Measurements from ENCODE around the gene METRNL.
"Not testable (repeated sequence)": the region's sequence is repeated elsewhere in the genome, so short reads cannot be mapped to it uniquely, and the experiment has no call there.

Gene METRNL

DNA sequence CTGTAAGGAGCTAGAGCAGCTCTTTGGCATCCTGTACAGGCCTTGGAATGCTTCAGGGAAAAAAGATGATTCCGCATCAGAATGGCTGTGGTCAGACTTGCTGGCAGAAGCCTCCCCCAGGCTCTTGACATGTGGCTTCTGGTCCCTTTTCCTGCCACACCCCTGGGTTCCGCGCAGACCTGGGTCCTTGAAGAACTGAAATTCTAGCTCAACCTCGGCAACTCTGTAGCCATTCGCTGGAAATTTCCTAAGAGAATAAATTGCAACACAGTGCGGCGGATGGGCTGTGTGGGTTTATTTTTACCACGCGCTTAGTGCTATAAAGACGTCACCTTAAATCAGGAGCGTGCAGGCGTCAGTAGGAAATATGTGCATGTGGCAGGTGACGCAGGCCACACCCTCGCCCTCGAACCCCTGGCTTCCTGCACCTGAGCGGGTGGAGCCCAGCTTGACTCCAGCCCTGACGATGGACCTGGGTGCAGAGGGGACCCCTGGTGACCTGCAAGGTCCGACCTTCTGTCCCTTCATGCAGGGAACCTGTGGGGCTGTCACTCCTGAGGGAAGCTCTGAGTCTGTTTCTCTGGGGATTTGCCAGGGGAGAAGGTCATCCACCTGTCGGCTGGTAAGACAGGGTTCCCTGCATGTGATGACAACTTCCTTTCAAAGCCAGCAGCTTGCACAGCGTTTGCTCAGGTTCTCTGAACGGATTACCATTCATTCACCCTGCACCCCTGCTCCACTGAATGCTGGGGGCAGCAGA lies 46.3 kb downstream of the METRNL start:
- DNase-seq (ENCODE audit: insufficient read length), result no peak
- no peak for FAIRE-seq
- TF ChIP-seq POLR2A (IDR thresholded peaks at IDR 0.05; ENCODE audit: low read depth, low read length), result no peak
- TF ChIP-seq TAF1 (IDR thresholded peaks at IDR 0.05; ENCODE audit: borderline replicate concordance, low read depth, low read length), result no peak
- no peak for TF ChIP-seq POLR2AphosphoS5 (IDR thresholded peaks at IDR 0.05; ENCODE audit: low read depth, low read length)

- TF ChIP-seq TAF1 (IDR thresholded peaks at IDR 0.05; ENCODE audit: borderline replicate concordance, low read depth, low read length) (no peak), POLR2A (IDR thresholded peaks at IDR 0.05; ENCODE audit: low read depth, low read length) (no peak), POLR2AphosphoS5 (IDR thresholded peaks at IDR 0.05; ENCODE audit: low read depth, low read length) (no peak)
- DNase-seq (ENCODE audit: insufficient read length), result no peak
- FAIRE-seq, result no peak
Measured at GRCh38 chr17:83126275-83126811, 46.9 kb downstream of the METRNL start.

DNA sequence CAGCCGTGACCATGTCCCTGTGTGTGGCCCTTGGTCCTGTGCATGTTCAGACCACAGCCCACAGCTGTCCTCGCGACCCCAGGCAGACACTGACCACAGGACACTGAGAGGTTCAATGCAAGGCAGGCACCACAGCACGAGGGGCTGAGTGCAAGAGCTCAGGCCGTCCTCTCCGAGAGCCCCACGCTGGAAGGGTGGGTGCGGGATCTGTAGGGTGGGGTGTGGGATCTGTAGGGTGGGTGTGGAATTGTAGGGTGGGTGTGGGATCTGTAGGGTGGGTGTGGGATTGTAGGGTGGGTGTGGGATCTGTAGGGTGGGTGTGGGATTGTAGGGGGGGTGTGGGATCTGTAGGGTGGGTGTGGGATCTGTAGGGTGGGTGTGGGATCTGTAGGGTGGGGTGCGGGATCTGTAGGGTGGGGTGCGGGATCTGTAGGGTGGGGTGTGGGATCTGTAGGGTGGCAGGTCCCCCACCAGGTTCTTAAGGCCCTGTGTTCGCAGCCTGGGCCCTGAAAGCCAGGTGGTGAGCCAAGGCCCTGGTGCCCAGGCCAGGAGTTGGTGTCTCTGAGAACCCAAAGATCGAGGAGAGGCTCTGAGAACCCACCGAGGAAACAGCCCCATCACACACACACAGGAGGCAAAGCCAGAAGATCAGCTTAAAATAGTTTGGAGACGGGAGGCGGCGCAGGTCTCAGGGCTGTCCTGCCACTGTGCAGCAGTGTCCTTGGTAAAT lies 48.2 kb downstream of the METRNL start:
- FAIRE-seq, result no peak
- TF ChIP-seq POLR2A (IDR thresholded peaks at IDR 0.05; ENCODE audit: low read depth, low read length), result no peak
- TF ChIP-seq TAF1 (IDR thresholded peaks at IDR 0.05; ENCODE audit: borderline replicate concordance, low read depth, low read length), result no peak
- TF ChIP-seq POLR2AphosphoS5 (IDR thresholded peaks at IDR 0.05; ENCODE audit: low read depth, low read length), result no peak
- no peak for DNase-seq (ENCODE audit: insufficient read length)

DNA sequence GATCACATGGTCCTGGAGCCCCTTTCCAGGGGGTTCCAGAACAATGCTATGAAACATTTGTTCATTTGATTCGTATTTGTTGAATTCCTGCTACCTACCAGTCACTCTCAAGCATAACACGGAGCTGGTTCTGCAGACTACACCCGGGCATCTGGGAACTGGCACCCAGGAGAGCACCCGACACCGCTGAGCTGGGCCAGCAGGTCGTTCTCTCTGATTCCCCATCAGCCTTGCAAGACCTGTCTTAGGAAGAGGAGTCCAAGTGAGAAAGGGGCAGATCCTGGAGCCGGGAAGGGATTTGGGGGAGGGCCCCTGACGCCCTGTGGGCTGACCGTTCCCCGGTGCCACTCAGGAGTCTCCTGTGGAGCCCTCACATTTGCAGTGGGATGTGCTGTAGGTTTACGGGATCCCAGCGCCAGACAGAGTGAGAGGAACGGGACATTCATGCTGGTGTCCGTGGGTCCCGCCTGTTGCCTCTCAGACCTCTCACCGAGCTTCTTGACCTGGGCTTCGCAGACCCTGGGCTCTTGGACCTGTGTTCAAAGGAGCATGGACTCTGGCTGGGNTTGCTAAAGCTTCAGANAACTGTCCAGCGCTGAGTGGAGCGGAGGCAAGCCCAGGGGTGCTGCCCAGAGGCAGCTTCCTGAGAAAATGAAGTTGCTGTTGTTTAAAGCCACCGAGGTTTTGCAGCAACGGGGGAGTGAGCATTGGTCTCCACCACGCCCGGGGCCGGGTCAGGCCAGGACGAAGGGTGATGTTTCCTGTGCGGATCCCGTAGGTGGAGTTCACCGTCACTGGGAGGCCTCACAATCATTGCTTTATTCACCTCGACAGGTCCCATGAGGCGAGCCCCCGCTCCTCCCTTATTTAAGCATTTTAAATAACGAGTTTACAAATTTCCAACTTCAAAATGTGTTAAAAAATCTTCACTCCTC lies 49.2 kb downstream of the METRNL start:
- DNase-seq (ENCODE audit: insufficient read length) (no peak), FAIRE-seq (no peak)
- TF ChIP-seq TAF1 (IDR thresholded peaks at IDR 0.05; ENCODE audit: borderline replicate concordance, low read depth, low read length) (no peak), POLR2A (IDR thresholded peaks at IDR 0.05; ENCODE audit: low read depth, low read length) (no peak), POLR2AphosphoS5 (IDR thresholded peaks at IDR 0.05; ENCODE audit: low read depth, low read length) (no peak)

GRCh38 chr17:83129676-83130075 lies 50.3 kb downstream of the METRNL start:
- TF ChIP-seq POLR2A (IDR thresholded peaks at IDR 0.05; ENCODE audit: low read depth, low read length), result no peak
- no peak for TF ChIP-seq TAF1 (IDR thresholded peaks at IDR 0.05; ENCODE audit: borderline replicate concordance, low read depth, low read length)
- TF ChIP-seq POLR2AphosphoS5 (IDR thresholded peaks at IDR 0.05; ENCODE audit: low read depth, low read length), result no peak
- FAIRE-seq, result no peak
- no peak for DNase-seq (ENCODE audit: insufficient read length)

DNA sequence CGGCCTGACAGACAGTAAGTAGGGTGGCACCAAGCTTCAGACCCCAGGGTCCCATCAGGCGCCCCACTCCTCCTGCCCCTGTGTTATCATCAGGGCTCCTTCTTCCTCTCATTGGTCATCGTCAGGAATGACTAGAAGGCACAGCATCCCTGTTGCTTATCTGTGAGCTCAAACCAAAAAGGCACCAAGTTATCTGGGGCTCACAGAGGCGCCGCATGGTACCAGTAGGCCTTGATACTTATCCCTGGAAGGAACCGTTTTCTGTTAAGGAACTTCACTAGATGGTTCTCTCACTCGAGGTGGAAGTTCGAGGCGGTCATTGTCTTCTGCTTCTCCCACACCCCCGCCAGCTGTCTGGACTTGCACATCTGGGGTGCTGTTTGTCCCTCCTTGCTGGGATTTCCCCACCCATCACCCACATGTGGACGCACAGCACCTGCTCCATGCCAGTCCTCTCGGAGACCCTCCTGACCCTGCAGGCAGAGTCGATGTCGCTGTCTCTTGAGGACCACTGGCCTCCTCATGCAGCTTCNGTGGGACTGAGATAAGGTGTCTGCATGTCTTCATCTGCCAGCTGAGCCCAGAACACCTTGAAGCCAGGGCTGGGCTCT lies 52.1 kb downstream of the METRNL start:
- no peak for TF ChIP-seq POLR2AphosphoS5 (IDR thresholded peaks at IDR 0.05; ENCODE audit: low read depth, low read length)
- no peak for TF ChIP-seq POLR2A (IDR thresholded peaks at IDR 0.05; ENCODE audit: low read depth, low read length)
- TF ChIP-seq TAF1 (IDR thresholded peaks at IDR 0.05; ENCODE audit: borderline replicate concordance, low read depth, low read length), result no peak
- DNase-seq (ENCODE audit: insufficient read length) (no peak), FAIRE-seq (no peak)

DNA sequence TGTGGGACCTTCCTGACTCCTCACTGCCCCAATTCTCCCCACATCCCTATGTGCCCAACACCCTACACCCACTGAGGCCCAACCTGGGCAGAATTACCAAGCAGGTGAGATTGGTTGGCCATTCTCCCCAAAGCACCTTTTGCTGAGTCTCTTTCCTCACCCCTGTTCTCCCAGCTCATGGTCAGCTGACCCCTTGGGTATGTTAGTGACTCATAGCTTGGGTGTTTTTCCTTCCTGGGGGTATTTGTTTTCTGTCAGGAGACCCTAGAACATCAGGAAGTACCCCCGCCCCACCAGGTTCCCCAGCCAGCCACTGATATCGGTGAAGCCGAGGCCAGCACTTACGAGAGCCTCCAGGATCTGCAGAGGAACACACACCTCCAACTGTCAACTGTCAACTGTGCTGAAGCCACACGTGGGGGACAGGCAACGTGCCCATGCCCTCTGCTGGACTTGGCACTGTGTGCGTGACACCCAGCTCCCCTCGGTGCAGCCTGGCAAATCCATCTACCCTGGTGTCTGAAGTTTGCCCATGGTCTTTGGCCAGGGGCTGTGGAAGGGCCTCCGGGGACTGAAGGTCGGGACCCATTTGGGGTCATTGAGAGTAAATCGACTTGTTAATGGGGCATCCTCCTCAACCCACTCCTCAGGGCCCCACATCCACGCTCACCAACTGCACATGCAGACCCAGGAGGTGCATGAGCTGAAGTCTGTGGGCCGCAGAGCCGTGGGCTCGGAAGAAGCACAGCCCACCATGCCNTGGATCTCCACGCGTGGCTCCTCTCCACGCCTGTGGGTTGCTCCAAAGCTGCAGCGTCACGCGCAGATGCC lies 53.1 kb downstream of the METRNL start:
- DNase-seq (ENCODE audit: insufficient read length), result no peak
- no peak for FAIRE-seq
- TF ChIP-seq POLR2A (IDR thresholded peaks at IDR 0.05; ENCODE audit: low read depth, low read length) (no peak), TAF1 (IDR thresholded peaks at IDR 0.05; ENCODE audit: borderline replicate concordance, low read depth, low read length) (no peak), POLR2AphosphoS5 (IDR thresholded peaks at IDR 0.05; ENCODE audit: low read depth, low read length) (no peak)

DNA sequence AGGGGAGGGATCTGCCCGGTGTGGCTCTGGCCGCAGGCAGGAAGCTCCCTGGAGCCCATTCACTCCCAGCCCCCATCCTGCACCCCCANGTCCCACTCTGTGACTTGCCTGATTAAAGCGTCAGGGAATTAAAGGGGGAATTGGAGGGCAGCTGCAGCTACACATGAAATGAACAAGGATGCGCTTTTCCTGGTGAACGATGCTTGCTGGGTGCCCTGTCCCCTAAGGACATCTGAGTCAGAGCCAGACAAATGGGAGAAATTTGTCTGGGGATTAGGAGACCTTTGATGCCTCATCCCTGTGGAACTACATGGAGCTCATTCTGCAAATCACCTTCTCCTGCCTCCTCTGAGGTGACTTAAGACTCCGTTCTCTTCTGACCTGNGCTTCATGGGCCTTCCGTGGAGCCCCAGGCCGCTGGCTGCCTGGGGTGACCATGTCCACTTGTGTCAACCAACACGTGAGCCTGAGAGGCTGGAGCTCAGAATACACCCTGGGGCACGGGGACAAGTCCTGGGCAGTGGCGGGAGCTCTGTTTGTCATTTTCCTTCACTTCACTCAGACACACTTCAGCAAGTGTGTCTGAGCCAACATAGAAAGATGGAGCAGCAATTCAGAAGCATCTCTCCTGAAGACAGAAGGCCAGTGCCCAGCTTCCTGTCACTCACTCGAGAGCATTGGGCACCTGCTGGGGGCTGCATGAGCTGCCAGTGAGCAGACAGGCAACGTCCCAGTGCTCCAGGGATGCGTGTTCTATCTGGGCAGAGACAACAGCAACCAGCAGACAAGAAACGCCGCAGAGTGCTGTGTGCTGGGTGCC lies 54.1 kb downstream of the METRNL start:
- no peak for TF ChIP-seq POLR2AphosphoS5 (IDR thresholded peaks at IDR 0.05; ENCODE audit: low read depth, low read length)
- TF ChIP-seq POLR2A (IDR thresholded peaks at IDR 0.05; ENCODE audit: low read depth, low read length), result no peak
- no peak for TF ChIP-seq TAF1 (IDR thresholded peaks at IDR 0.05; ENCODE audit: borderline replicate concordance, low read depth, low read length)
- FAIRE-seq (no peak), DNase-seq (ENCODE audit: insufficient read length) (no peak)

- not testable (repeated sequence) for DNase-seq (ENCODE audit: insufficient read length)
Measured at GRCh38 chr17:83134456-83134855, 55.0 kb downstream of the METRNL start.

More at GRCh38 chr17:83134456-83134855, 55.0 kb downstream of the METRNL start:
- not testable (repeated sequence) for FAIRE-seq
